ENCODE results near the gene HARBI1. TPM values are rescaled to one million over a fixed set of nuclear protein-coding genes. Genes with fewer than 3 reads are reported as not detected.

The HARBI1 gene, protein sequence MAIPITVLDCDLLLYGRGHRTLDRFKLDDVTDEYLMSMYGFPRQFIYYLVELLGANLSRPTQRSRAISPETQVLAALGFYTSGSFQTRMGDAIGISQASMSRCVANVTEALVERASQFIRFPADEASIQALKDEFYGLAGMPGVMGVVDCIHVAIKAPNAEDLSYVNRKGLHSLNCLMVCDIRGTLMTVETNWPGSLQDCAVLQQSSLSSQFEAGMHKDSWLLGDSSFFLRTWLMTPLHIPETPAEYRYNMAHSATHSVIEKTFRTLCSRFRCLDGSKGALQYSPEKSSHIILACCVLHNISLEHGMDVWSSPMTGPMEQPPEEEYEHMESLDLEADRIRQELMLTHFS
- 1 to 10 TPM; 5.0 to 6.1 TPM for total RNA-seq

DNA sequence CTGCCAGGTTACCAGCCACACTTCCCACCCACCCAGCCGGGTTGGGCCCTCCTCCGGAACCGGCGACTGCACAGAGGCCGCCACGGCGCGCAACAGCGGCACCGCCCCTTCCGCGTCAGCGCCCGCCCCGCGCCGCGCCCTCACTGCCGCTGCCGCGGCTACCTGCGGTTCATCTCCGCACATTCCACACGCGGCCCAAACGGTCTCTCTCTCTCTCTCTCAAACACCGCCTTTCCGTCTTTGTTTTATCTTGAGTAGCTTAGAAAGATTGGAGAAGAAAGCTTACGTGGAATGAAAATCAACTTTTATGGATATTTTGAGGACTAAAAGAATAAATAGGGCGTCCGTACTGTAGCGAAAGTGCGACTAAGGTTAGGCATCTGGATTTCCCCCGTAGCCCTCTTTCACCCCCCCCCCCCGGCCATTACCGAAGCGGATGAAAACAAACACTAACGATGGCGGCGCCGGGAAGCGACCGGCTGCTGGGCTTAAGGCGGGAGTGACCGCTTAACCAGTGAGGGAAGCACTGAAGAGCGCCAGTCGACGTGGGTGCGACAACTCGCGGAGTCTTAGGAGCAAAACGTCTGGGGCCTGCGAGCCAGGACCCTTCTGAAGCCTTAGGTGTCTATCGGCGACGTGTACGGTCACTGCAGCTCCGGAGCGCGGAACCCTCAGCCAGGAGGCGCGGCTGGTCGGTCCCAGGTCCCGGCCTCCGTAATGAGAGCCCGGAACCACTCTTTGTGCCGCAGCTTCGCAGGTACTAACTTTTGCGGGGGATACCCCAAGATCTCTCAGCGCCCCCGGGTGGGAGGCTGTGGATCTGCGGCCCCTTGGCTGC is at the start of gene HARBI1, which contains the start of gene ATG13:
TSS of gene HARBI1 (minus strand) at position 94 of the 838 bp plus-strand sequence. CDS start 990 bp downstream, outside the sequence.
TSS of gene ATG13 (plus strand) at position 420 of the 838 bp plus-strand sequence. CDS start 26,739 bp downstream, outside the sequence.

DNA sequence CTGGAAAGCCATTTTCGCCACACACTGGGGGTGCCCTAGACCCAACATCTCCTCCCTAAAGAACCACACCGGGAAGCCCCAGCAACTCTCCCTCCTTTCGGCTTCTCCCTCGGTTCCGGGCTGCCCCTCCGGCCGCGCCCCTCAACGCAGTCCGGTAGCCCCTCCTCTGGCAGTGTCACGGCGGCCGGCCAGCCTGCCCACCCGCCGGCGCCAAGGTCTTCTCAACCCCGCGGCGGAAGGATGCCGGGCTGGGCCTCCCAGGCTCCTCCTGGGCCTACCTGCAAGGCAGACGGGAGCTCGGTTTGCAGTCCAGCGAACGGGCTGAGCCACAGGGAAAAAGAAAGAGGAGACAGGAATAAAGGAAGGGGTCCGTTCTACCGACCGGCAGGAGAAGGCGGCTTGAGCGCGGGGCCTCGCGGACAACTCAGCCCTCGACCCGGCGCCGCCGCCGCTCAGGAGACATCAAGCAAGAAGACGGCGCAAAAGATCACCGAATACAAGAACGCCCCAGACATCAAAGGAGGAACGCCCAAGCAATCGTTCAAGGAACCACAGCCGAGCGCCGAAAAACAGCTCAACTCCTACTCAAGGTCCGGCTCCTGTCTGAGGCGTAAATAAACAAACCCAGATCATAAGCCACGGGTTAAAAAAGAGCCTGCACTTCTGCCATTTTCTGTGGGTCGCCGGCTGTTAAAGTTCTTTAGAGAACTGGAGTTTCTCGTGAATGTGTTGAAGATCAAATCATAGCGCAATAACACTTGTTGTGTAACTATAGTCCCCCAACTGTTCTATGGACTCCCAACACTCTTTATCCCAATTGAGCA is 23.3 kb downstream of the HARBI1 start, which contains the start of gene AMBRA1:
TSS of gene AMBRA1 (minus strand) at position 474 of the 824 bp plus-strand sequence. CDS start 45,643 bp downstream, outside the sequence.

Other genes with a start within 250 kb of the HARBI1 start
- 10 to 100 TPM; 10.8 to 10.9 TPM for gene MDK, start 235.6 kb downstream of the HARBI1 start, total RNA-seq
- gene CHRM4, start 225.5 kb downstream of the HARBI1 start, total RNA-seq = under 1 TPM; 0.18 to 0.19 TPM
- gene AMBRA1, start 23.2 kb downstream of the HARBI1 start, total RNA-seq = 10 to 100 TPM; 33.2 to 33.5 TPM
- 10 to 100 TPM; 58.3 to 66.2 TPM for gene ATG13, start 326 bp upstream of the HARBI1 start, total RNA-seq
- 10 to 100 TPM; 76.9 to 82.3 TPM for gene ARHGAP1, start 83.4 kb upstream of the HARBI1 start, total RNA-seq
- gene ZNF408, start 83.8 kb upstream of the HARBI1 start, total RNA-seq = 10 to 100 TPM; 13.2 to 16.3 TPM
- not detected for gene F2, start 102.0 kb upstream of the HARBI1 start, total RNA-seq
- 100 to 1,000 TPM; 124 to 140 TPM for gene CKAP5, start 229.1 kb upstream of the HARBI1 start, total RNA-seq

Measured in activated naive CD4-positive, alpha-beta T cell treated with anti-CD3 and anti-CD28 coated beads, Interleukin-2, amount 10 ng/mL, durations not matched to agents 5 hours and 36 hours (primary cell).